Peyer's patch (tissue), 4 donors: ENCODE measurements around the gene YWHAE.

ENCODE experiments used
- CTCF ChIP-seq, 6 experiments: fragments of 450-650 bp in 4 of 6; fragments of 200-600 bp in 2 of 6; sonication (generic) in 1 of 6; IDR thresholded peaks; one replicate each; pipeline ENCODE4 v1.5.1; 2017 to 2019; ENCODE audit warnings: antibody characterized with exemption in 6 of 6, mild to moderate bottlenecking in 3 of 6, moderate library complexity in 1 of 6
- POLR2A ChIP-seq, 2 donors: fragments of 450-650 bp; IDR thresholded peaks; one replicate each; pipeline ENCODE4 v1.5.1; 2017; ENCODE audit warnings: antibody characterized with exemption in 2 of 2, mild to moderate bottlenecking in 2 of 2, moderate library complexity in 2 of 2

- no peak for TF ChIP-seq CTCF (IDR thresholded peaks at IDR 0.05)
- TF ChIP-seq POLR2A (IDR thresholded peaks at IDR 0.05), result no peak
These were observed 95.0 kb downstream of the YWHAE start for GRCh38 chr17:1304962-1305563.
